HUDEP-2 (cell line): ENCODE data around the gene ACP2.

Source experiments
- DNase-seq, 76 experiments: peaks; one replicate each; lab custom pipeline; 2025; ENCODE audit not compliant: unreplicated experiment in 76 of 76; lab: John Stamatoyannopoulos, UW

ACP2 gene, protein sequence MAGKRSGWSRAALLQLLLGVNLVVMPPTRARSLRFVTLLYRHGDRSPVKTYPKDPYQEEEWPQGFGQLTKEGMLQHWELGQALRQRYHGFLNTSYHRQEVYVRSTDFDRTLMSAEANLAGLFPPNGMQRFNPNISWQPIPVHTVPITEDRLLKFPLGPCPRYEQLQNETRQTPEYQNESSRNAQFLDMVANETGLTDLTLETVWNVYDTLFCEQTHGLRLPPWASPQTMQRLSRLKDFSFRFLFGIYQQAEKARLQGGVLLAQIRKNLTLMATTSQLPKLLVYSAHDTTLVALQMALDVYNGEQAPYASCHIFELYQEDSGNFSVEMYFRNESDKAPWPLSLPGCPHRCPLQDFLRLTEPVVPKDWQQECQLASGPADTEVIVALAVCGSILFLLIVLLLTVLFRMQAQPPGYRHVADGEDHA

DNA sequence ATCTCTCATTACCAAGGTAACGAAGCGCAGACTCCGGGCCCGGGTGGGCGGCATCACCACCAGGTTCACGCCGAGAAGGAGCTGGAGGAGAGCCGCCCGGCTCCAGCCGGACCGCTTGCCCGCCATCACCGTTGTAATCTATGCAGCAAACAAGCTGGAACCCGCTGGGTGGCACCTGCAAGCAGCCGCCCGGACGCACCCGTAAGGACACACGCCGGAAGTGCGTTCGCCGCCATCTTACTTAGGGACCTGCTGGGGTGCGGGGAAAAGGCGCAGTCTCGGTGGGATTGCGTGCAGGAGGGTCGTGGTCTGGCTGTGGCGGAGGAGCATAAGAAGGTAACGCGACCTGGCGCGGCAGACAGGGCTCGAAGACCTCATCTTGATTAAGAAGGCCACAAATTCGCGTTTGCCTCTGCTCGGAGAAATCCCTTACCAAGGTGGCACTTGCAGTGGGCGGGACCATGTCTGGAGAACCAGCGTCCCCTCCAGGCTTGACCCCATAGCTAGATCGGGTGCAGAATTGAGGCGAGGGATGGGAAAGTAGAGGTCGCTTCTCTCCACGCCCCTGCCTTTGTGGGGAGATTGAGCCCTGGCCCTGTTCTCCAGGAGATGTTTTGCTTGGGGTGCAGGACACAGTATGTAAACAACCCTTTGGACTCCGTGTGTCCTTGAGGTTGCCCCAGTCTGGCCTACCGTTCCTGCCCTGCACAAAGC lies at the start of gene ACP2:
TSS of gene ACP2 (minus strand) at position 151 of the 714 bp plus-strand sequence. CDS start at position 126, 25 bp downstream.
- DNase-seq: peak in 75 of 76 experiments; percentile 13 to 89 (median 78)

DNA sequence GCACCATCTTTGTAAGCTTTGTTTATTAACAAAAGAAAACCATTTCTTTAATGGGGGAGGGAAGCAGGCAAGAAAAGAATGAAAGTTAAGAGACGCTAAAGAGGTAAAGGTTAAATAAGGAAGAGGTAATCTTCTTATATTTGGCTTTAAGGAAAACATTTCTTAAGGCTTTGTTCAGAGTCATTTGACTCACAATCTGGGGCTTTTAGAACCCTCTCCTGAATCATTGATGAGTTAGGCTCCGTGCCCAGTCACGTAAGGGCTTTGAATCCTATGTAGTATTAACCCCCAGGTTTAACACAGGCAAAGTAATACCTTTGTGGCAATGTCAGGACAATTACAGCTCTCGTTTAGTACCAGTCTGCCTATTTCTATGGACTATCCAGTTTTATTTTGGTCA lies 47.4 kb upstream of the ACP2 start:
- DNase-seq: no peak

DNA sequence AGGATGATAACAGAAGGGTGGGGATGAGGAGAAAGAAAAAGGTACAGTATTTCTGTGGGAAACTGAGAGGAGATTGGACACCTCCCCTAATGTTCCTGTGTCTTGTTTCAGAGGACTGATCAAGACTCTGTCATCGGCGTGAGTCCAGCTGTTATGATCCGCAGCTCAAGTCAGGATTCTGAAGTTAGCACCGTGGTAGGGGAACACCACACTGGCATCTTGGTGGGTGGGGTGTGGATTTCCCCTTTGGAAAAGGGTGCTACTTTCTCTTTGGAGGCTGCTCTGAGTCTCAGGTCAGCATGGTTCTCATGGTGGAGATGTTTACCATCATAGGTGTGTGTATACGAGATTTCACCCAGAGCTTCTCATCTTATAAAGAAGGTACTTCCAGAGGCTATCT lies 46.8 kb upstream of the ACP2 start:
- no peak for DNase-seq

DNA sequence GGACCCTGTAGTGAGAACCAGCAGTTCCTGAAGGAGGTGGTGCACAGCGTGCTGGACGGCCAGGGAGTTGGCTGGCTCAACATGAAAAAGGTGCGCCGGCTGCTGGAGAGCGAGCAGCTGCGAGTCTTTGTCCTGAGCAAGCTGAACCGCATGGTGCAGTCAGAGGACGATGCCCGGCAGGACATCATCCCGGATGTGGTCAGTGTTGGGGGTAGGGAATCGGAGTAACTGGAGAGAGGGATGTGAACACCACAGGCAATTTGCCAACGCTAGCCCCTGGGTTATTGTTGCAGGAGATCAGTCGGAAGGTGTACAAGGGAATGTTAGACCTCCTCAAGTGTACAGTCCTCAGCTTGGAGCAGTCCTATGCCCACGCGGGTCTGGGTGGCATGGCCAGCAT lies 41.2 kb upstream of the ACP2 start:
- no peak for DNase-seq

DNA sequence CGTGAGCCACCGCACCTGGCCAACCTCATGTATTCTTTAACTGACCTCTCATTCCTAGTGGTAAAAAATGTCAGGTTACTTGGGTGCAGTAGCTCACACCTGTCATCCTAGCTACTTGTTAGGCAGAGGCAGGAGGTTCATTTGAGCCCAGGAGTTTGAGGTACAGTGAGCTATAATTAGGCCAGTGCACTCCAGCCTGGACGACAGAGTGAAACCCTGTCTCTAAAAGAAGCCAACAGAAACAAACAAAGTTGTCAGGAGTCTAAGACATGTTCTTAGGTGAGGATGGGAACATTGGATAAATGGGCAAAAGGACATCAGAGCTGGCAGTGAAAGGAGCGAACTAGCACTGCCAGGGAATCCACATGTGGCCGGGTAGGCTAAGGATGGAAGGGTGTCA lies 39.5 kb upstream of the ACP2 start:
- DNase-seq: no peak

DNA sequence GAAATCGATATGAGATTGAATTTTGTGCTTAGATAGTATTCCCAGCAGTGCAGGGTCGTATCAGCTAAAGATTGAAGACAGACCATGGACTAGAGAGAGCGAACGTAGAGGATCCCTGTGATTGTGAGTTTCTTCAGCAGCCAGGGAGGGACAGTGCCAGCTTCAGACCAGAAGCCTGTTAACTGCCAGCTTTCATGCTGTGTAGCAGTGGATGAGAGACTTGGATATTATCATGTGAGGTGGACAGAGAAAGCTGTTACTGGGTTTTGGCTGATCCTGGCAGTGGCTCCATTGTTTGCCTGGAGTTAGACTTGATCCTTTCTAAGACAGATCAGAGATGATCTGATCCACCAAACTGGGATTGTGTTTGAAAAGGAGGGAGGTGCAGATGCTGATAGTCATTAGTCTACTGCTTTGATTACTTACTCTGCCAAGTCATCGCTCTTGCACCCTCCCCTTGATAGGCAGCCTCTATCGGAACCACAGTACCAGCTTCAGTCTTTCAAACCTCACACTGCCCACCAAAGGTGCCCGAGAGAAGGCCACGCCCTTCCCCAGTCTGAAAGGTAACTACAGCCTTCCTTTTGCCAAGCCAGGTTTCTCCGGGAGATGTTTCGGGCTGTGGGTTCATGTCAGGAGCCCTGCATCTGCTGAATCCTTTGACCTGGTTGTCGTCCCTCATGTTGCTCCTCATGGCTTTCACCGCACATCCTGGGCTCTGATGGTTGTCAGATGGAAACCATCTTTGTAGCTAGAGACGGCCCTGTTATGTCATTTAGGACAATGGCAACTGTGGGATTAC lies 37.6 kb upstream of the ACP2 start:
- DNase-seq: no peak

DNA sequence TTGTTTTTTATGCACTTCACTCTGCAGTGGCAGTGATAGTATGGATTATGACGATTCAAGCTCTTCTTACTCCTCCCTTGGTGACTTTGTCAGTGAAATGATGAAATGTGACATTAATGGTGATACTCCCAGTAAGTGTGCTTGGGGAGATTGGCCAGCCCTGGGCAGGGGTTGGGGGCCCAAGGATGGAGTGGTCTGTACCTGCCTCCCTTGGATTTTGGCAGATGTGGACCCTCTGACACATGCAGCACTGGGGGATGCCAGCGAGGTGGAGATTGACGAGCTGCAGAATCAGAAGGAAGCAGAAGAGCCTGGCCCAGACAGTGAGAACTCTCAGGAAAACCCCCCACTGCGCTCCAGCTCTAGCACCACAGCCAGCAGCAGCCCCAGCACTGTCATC lies 35.5 kb upstream of the ACP2 start:
- DNase-seq: no peak

DNA sequence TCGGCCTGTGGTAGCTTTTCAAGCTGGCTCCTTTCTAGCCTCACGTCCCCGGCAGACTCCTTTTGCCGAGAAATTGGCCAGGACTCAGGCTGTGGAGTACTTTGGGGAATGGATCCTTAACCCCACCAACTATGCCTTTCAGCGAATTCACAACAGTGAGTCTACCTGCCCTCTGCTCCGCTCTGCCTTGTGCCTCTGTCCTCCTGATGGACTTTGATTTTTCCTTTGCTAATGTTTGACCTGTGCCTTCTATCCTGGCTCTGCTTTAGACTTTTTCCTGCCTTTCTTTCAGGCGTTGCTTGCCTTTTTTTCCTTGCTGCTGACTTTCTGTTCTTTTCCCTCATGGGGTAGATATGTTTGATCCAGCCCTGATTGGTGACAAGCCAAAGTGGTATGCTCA lies 33.8 kb upstream of the ACP2 start:
- no peak for DNase-seq

DNA sequence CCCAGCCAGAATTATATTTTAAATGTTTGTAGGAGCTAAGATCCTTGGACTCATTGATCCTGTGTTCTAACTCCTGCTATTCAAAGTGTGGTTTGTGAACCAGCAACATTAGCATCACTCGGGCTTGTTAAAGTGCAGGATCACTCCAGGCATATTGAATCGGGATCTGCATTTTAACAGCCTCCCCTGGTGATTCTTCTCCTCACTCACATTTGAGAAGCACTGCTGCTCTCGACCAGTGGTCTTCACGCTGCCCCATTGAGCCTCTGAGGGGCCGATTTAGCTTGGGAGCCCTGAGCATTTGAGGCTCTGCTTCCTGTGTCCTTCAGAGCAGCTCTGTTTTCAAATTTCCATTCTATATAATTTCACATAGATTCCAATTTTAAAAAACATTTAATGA lies 32.2 kb upstream of the ACP2 start:
- no peak for DNase-seq

DNA sequence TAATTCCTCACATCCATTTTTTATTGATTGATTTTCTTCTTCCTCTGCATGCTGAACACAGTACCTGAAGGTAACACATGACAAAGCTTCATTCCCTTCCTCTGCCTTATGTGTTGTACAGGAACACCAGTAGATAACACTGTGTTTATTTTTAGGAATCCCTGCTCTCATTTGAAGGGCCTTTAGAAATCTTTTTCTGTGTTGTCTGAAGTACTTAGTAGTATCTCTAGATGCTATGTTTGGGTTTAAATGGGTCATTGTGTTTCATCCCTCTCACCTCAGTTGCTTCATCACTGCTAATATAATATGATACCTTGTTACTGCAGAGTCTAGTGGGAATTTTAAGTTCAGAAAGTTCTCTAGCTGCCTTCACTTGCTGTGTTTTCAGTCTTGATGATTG lies 31.5 kb upstream of the ACP2 start:
- no peak for DNase-seq

DNA sequence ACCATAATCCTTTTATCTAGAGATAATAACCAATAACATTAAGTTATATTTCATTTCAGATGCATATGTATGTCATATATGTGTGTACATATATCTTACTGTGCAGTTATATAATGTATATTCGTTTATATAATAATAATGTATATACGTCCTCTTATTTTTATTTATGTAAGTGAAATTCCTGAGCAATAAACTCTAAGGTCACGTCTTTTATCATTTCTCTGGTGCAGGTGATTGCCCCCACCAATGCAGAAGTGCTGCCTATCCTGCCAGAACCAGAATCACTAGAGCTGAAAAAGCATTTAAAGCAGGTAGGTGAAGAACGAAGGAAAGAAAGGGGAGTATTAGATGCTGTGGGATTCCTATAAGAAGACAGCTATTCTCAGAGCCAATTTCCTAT lies 30.2 kb upstream of the ACP2 start:
- DNase-seq: no peak

DNA sequence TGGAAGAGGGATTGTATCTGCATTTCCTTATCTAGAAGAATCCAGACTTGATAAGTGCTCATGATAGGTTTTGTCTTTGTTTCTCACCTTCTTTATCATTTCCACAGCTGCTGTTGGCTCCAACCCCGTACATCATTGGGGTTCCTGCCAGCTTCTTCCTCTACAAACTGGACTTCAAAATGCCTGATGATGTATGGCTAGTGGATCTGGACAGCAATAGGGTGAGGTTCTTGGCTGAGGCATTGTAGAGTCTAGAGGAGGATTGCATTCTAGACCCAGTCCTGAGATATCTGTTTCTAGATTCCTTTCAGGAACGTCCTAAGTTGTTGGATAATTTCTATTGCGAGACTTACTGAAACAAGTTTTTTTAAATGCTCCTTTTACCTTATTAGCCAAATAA lies 29.4 kb upstream of the ACP2 start:
- DNase-seq: peak in 16 of 76 experiments; percentile 1 to 46 (median 17)

DNA sequence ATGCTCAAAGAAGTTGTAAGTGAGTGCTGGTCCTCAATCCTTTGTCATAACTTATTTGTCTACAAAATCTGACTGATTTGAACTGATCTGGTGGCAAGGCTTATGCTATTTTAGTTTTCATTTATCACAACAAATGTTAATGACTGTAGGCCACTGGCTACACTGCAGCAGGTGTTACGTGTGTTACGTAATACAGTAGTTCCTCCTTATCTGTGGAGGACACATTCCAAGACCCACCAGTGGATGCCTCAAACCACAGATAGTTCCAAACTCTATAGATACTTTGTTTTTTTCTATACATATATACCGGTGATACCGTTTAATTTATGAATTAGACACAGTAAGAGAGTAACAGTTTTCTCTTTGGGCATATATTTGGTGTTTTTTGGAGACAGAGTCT lies 28.3 kb upstream of the ACP2 start:
- DNase-seq: no peak

DNA sequence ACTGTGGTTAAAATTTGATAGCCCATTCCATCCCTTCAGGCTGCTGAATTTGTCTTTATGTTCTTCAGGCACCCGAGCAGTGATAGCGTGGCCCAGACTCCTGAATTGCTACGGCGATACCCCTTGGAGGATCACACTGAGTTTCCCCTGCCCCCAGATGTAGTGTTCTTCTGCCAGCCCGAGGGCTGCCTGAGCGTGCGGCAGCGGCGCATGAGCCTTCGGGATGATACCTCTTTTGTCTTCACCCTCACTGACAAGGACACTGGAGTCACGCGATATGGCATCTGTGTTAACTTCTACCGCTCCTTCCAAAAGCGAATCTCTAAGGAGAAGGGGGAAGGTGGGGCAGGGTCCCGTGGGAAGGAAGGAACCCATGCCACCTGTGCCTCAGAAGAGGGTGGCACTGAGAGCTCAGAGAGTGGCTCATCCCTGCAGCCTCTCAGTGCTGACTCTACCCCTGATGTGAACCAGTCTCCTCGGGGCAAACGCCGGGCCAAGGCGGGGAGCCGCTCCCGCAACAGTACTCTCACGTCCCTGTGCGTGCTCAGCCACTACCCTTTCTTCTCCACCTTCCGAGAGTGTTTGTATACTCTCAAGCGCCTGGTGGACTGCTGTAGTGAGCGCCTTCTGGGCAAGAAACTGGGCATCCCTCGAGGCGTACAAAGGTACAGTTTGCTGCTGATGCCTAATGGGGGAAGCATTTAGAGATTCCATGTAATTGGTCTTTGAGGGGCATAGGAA lies 26.1 kb upstream of the ACP2 start:
- no peak for DNase-seq

DNA sequence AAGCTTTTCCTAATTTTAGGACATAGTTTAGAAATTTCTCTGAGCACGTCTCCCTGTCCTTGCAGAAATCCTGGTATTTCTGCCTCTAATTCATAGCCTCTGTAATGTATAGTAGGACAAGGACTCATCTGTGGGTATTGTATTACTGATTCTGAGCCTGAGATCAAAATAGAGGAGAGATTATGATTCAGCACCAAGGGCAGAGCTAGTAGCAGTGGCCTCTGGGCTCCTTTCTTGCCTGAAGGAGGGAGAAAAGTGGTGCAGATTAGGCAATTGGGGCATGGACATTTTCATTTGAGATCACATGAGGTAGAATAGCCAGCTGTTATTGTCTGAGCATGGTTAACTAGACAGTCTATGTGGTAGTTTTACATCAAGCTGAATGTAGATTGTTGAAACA lies 24.1 kb upstream of the ACP2 start:
- peak in 3 of 76 experiments; percentile 3 to 19 (median 12) for DNase-seq

DNA sequence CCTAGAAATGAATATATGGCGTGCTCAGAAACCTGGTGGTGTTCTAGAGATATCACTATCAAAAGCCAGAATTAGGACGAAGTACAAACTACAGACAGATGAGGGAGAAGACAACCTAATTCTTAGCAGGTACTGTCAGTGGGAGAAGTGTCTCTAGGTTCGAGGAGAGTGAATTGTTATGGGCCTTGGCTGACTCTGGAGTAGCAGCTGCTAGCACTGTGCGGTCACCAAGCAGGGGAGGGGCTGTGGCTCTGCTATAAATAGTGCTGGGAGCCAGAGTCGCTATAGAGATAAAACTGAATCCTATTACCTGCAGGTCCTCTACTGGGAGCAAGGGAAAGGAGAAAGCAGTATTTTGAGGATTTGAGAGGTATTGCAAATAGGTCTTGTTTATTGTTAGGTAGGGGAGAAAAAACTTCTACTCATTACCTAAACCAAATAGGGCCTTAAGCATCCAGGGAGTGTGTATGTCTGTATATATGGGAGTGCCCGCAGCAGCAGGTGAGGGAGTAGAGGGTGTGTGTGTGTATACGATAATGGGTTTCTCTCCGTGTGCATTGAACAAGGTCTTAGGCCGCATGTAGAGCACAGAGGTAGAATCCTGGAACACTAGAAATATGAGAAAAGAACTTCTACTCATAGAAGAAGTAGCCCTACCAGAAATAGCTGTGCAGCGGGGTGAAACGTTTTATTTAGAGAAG lies 23.5 kb upstream of the ACP2 start:
- DNase-seq: peak in 1 of 76 experiments; percentile 6

DNA sequence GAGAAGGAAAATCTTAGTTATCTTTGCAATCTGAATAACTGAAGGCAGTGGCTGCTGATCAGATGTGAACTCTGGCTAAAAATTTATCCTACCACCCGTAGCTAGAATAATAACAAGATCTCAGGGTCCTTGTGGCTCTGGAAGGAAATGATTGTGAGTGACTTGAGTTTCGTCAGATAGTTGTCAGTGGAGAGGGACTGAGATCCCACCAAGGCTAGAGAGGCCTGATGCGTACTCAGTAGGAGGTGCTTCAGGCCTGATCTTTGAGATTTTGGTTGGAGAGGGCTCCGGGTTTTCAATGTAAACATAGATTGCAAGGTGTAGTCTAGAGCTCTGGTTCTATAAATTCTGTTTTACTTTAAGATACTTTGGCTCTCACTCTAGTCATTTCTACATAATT lies 22.7 kb upstream of the ACP2 start:
- no peak for DNase-seq

DNA sequence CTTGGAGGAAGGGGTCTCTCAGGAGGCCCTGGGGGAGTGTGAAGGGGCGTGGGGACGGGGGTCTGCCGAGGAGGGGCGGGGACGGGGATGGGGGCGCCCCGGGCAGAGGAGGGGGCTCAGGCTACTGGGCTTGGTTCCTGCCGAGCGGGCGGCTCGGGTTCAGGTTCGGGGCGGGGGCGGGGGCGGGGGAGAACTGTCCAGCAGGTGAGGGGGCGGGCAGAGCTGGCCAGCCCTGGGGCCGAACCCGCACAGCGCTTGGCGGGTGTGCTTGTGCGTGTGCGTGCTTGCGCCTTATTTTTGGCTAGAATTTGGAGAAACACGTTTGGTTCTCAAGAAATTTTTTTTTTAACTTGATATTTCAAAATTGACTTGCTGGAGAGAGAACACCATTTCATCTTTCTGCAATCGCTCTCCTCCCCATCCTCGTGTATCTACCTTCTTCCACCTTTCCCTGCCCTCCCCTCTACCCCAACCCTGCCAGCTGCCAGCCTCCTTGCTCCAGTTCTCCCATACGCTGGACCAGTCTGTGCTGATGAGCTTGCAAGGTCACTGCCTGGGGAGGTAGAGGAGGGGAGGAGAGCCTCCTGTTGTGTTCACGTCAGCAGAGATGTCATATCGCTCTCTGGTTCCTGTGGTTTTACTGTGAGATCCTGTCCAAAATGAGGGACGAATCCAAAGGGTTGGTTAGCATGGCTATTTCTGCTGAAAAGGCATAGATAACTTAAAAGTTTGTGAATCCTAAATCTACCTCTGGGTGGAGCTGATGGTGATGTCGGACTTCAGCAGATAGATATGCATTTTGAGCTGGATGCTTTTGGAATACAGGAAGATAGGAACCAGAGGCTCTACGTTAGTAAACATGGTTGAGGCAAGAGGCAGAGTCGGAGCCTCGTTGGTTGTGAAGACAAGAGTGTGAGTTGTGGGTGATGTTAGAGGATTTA lies 22.0 kb upstream of the ACP2 start:
- DNase-seq: peak in 10 of 76 experiments; percentile 5 to 34 (median 18)

DNA sequence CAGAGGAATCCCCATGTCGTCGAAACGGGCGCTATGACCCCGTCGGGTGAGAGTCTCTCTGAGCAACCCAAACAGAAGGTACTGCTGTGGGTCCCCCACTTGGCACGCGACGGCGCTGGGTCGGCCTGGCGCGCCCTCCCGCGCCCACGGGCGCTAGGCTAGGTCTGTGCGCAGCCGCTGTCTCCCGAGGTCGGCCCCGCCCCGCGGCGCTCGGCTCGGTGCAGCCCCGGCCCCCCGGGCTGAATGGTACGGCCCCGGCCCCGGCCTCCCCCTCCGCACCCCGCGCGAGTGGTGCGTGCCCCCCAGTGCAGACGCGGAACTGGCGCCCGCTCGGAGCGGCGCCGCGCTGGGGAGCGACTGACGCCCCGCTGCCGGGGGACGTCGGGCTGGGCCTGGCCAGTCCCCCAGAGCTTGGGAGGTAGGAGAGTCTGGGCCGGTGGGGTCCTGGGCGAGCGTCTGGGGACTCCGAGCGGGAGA lies 21.3 kb upstream of the ACP2 start, which contains the start of gene MADD:
TSS of gene MADD (plus strand) at position 305 of the 477 bp plus-strand sequence.
- DNase-seq: peak in 69 of 76 experiments; percentile 22 to 84 (median 68)
